Caco-2 (cell line): Measurements from ENCODE around the gene ADGRL4. TPM values are rescaled to one million over a fixed set of nuclear protein-coding genes. Genes with fewer than 3 reads are reported as not detected.

Experiments used
- BruUV-seq: library from RNA; stranded (reverse); fragments of 400-500 nt; replicated peaks from 2 replicates; lab custom pipeline; 2021; lab: Mats Ljungman, UMichigan
- CTCF ChIA-PET: fragments of 300-600 bp; sonication (Branson Sonifier 250); formaldehyde crosslinking; loops from one replicate; lab custom pipeline; 2022; ENCODE audit warnings: antibody characterized with exemption; lab: Charles Lee
- POLR2A ChIA-PET: fragments of 300-600 bp; sonication (Branson Sonifier 250); formaldehyde crosslinking; loops from one replicate; lab custom pipeline; 2022; ENCODE audit warnings: antibody characterized with exemption; lab: Charles Lee
- DNase-seq, 2 experiments: peaks; one replicate each; pipeline versions ENCODE4 v3.0.0 to v3.0.0-alpha.2; 2020 to 2022
- H3K27me3 ChIP-seq: replicated peaks from 2 replicates; pipeline ENCODE4 v1.6.0; 2011; ENCODE audit warnings: low read length; ENCODE audit not compliant: control insufficient read depth, insufficient read depth
- H3K36me3 ChIP-seq: 2 replicates; pipeline ENCODE4 v1.5.1; 2011; ENCODE audit warnings: low read length; ENCODE audit not compliant: control insufficient read depth, insufficient read depth
- H3K4me1 ChIP-seq: fragments of 250-450 bp; sonication (Bioruptor Pico); 2 replicates; pipeline ENCODE4 v1.5.1; 2020; ENCODE audit warnings: mild to moderate bottlenecking
- H3K4me3 ChIP-seq: 2 replicates; pipeline ENCODE4 v1.5.1; 2011; ENCODE audit warnings: low read depth, mild to moderate bottlenecking, control low read depth, low read length
- H3K9me3 ChIP-seq: fragments of 250-450 bp; sonication (Bioruptor Pico); 2 replicates; pipeline ENCODE4 v1.5.1; 2020; ENCODE audit warnings: mild to moderate bottlenecking, moderate library complexity
- H3K27ac Mint-ChIP-seq: one replicate; pipeline ENCODE4 v1.8.0; 2022; ENCODE audit warnings: mixed read lengths; ENCODE audit not compliant: unreplicated experiment
- H3K27me3 Mint-ChIP-seq: one replicate; pipeline ENCODE4 v1.8.0; 2022; ENCODE audit warnings: mixed read lengths; ENCODE audit not compliant: insufficient read depth, unreplicated experiment
- H3K36me3 Mint-ChIP-seq: one replicate; pipeline ENCODE4 v1.8.0; 2022; ENCODE audit warnings: mild to moderate bottlenecking, mixed read lengths; ENCODE audit not compliant: insufficient read depth, unreplicated experiment
- H3K4me1 Mint-ChIP-seq: one replicate; pipeline ENCODE4 v1.8.0; 2022; ENCODE audit warnings: low read depth, mixed read lengths; ENCODE audit not compliant: unreplicated experiment
- H3K4me3 Mint-ChIP-seq: one replicate; pipeline ENCODE4 v1.8.0; 2022; ENCODE audit warnings: mild to moderate bottlenecking, moderate library complexity, mixed read lengths; ENCODE audit not compliant: unreplicated experiment
- H3K9me3 Mint-ChIP-seq: one replicate; pipeline ENCODE4 v1.8.0; 2022; ENCODE audit warnings: mixed read lengths; ENCODE audit not compliant: unreplicated experiment
- intact Hi-C: fragments of 100-400 bp; cut with micrococcal nuclease; formaldehyde crosslinking; loops from one replicate; pipeline ENCODE4 v1.10.0; 2022; ENCODE audit not compliant: unreplicated experiment
- total RNA-seq: library from RNA; stranded (reverse); gene quantifications from 2 replicates; pipeline ENCODE4 v1.2.3, GENCODE V29; 2022
- TF ChIP-seq, protein P1 (sequence below), 2 experiments: fragments of 200-600 bp in 1 of 2; IDR thresholded peaks; 1 replicate in 1 of 2; 2 replicates in 1 of 2; pipeline versions ENCODE4 v1.5.1 to v1.8.0; 2011 to 2022; ENCODE audit warnings: antibody characterized with exemption in 1 of 2, control low read depth in 1 of 2, inconsistent platforms in 1 of 2, low read depth in 1 of 2, low read length in 1 of 2, mild to moderate bottlenecking in 1 of 2, moderate library complexity in 1 of 2; ENCODE audit not compliant: insufficient read depth in 1 of 2, severe bottlenecking in 1 of 2, unreplicated experiment in 1 of 2

ADGRL4 gene
- total RNA-seq, 1 experiment from 2014 or later, result not detected

DNA sequence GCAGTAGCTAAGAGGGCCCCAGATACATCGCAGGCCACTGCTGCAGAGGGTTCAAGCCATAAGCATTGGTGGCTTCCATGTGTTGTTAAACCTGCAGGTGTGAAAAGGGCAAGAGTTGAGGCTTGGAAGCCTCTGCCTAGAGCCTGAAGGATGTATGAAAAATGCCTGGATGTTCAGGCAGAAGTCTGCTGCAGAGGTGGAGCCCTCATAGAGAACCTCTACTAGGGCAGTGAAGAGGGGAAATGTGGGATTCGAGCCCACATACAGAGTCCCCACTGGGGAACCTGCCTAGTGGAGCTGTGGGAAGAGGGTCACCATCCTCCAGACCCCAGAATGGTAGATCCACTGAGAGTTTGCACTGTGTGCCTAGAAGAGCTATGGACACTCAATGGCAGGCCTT lies 30.6 kb upstream of the ADGRL4 start:
- BruUV-seq, result no TSS peak
- H3K27me3 ChIP-seq, result no peaks in the 10 kb centered on the region
- no peak for DNase-seq
- CTCF ChIA-PET, result no interaction called here
- Mint-ChIP-seq H3K27ac (no peak overlapping the region), H3K9me3 (peaks cover 29% of the 10 kb centered on the region), H3K27me3 (no peaks in the 10 kb centered on the region), H3K4me3 (no peak overlapping the region), H3K4me1 (no peaks in the 10 kb centered on the region), H3K36me3 (no peaks in the 10 kb centered on the region)
- no peak overlapping the region for H3K4me3 ChIP-seq
- no peaks in the 10 kb centered on the region for H3K36me3 ChIP-seq
- POLR2A ChIA-PET, result no interaction called here
- TF ChIP-seq, protein P1, sequence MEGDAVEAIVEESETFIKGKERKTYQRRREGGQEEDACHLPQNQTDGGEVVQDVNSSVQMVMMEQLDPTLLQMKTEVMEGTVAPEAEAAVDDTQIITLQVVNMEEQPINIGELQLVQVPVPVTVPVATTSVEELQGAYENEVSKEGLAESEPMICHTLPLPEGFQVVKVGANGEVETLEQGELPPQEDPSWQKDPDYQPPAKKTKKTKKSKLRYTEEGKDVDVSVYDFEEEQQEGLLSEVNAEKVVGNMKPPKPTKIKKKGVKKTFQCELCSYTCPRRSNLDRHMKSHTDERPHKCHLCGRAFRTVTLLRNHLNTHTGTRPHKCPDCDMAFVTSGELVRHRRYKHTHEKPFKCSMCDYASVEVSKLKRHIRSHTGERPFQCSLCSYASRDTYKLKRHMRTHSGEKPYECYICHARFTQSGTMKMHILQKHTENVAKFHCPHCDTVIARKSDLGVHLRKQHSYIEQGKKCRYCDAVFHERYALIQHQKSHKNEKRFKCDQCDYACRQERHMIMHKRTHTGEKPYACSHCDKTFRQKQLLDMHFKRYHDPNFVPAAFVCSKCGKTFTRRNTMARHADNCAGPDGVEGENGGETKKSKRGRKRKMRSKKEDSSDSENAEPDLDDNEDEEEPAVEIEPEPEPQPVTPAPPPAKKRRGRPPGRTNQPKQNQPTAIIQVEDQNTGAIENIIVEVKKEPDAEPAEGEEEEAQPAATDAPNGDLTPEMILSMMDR (IDR thresholded peaks at IDR 0.05; ENCODE audit: insufficient read depth in 1 of 2, low read depth in 1 of 2, low read length in 1 of 2, severe bottlenecking in 1 of 2, unreplicated experiment in 1 of 2), result no peak
- intact Hi-C loops, result no loop called here
- H3K4me1 ChIP-seq, result no peaks in the 10 kb centered on the region
- no peaks in the 10 kb centered on the region for H3K9me3 ChIP-seq

DNA sequence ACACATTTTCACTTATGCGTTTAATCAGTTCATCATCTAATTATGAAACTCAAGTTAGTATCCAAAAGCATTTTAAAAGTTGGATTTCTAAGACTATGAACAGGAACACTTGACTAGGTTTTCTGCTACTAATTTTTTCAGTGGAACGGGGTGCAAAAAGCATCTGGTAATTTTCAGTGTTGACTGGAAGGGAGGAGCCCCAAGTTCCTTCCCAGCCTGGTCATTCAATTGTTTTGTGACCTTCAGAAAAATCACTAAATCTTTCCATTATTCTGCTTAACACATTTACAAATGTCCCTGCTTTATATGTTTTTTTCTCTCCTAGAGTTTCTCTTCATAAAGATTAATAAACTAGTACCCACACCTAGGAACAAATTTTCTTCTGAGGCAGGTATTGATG lies 6.0 kb upstream of the ADGRL4 start:
- Histone ChIP-seq H3K4me1 (no peaks in the 10 kb centered on the region), H3K9me3 (no peaks in the 10 kb centered on the region), H3K36me3 (no peaks in the 10 kb centered on the region), H3K27me3 (no peaks in the 10 kb centered on the region), H3K4me3 (no peak overlapping the region)
- Mint-ChIP-seq H3K36me3 (no peaks in the 10 kb centered on the region), H3K4me1 (no peaks in the 10 kb centered on the region), H3K27ac (no peak overlapping the region), H3K9me3 (no peaks in the 10 kb centered on the region), H3K4me3 (no peak overlapping the region), H3K27me3 (no peaks in the 10 kb centered on the region)
- DNase-seq, result no peak
- ChIA-PET CTCF (no interaction called here), POLR2A (no interaction called here)
- BruUV-seq, result no TSS peak
- intact Hi-C loops, result no loop called here
- TF ChIP-seq, protein P1 (IDR thresholded peaks at IDR 0.05; ENCODE audit: insufficient read depth in 1 of 2, low read depth in 1 of 2, low read length in 1 of 2, severe bottlenecking in 1 of 2, unreplicated experiment in 1 of 2), result no peak

DNA sequence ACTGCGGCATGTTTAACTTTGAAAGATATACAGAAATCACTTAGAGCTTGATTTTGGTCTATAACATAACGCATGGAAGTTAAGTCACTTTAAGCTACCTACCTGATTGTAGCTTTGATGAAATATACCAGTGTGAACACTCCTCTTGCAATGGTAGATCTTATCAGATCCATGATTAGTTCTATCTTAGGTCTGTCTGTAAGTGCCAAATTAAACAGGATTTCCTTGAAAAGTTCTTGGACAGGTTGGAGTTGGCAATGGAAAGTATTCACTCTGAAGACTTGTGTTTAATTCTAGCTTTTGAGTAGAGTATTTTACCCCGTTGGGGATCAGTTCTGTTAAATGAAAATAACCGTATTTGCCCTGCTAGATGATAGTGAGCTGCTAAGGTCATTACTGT lies 4.1 kb upstream of the ADGRL4 start:
- Mint-ChIP-seq H3K27ac (no peak overlapping the region), H3K36me3 (no peaks in the 10 kb centered on the region), H3K27me3 (no peaks in the 10 kb centered on the region), H3K9me3 (no peaks in the 10 kb centered on the region), H3K4me3 (no peak overlapping the region), H3K4me1 (no peaks in the 10 kb centered on the region)
- H3K4me1 ChIP-seq, result no peaks in the 10 kb centered on the region
- intact Hi-C loops, result no loop called here
- no peak overlapping the region for H3K4me3 ChIP-seq
- POLR2A ChIA-PET, result no interaction called here
- H3K27me3 ChIP-seq, result no peaks in the 10 kb centered on the region
- CTCF ChIA-PET, result no interaction called here
- no peaks in the 10 kb centered on the region for H3K9me3 ChIP-seq
- TF ChIP-seq, protein P1 (IDR thresholded peaks at IDR 0.05; ENCODE audit: insufficient read depth in 1 of 2, low read depth in 1 of 2, low read length in 1 of 2, severe bottlenecking in 1 of 2, unreplicated experiment in 1 of 2), result no peak
- DNase-seq, result no peak
- BruUV-seq, result no TSS peak
- H3K36me3 ChIP-seq, result no peaks in the 10 kb centered on the region
